Measurements from ENCODE around the gene KLF13.

KLF13 gene

DNA sequence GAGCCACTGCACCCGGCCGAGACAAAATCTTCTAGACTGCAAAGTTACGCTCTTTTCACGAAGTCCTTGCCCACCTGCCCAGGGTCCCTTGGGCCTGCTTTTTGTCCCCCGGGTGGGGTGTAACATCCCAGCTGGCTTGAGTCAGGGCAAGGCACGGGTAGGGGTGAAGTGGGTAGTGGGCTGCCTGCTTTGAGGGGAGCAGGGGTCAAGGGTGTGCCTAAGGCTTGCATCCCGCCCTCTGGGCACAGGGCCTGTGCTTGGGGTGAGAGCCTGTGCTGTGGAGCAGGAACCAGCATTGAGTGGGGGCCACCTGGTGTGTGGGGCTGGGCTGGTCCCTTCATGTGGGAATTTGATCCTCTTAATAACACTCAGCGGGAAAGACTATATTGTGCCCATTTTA, 74.6 kb downstream of the KLF13 start:
- no peak for DNase-seq (ENCODE audit: low spot score)

GRCh38 chr15:31402003-31402402, 75.4 kb downstream of the KLF13 start:
- DNase-seq (ENCODE audit: low spot score) = no peak

- no peak for DNase-seq (ENCODE audit: low spot score)
These were observed 75.9 kb downstream of the KLF13 start for GRCh38 chr15:31402511-31403056.

- DNase-seq (ENCODE audit: low spot score) = no peak
These were observed 76.5 kb downstream of the KLF13 start for GRCh38 chr15:31403096-31403495.

- DNase-seq (ENCODE audit: low spot score) = no peak
These were observed 77.0 kb downstream of the KLF13 start for GRCh38 chr15:31403606-31404005.

GRCh38 chr15:31404345-31404744, 77.7 kb downstream of the KLF13 start:
- DNase-seq (ENCODE audit: low spot score) = no peak

GRCh38 chr15:31405200-31405920, 78.7 kb downstream of the KLF13 start:
- peak; percentile 22 for DNase-seq (ENCODE audit: low spot score)

- DNase-seq (ENCODE audit: low spot score) = no peak
These were observed 80.7 kb downstream of the KLF13 start for GRCh38 chr15:31407376-31407775.

DNA sequence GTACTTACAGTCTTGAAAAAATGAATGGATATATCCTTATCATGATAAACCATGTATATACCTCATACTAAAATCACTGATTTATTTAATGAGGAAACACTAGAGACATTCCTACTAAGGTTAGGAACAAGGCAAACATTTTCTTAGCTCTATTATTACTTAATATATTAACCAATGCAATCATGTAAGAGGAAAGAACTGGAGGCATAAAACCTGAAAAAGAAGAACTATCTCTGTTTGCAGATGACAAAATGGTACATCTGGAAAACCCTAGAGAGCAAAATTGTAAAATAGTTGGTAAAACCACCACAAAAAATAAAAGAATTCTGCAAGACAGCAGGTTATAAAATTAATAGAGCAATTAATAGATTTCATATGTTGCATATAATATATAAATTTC, 81.2 kb downstream of the KLF13 start:
- no peak for DNase-seq (ENCODE audit: low spot score)

DNA sequence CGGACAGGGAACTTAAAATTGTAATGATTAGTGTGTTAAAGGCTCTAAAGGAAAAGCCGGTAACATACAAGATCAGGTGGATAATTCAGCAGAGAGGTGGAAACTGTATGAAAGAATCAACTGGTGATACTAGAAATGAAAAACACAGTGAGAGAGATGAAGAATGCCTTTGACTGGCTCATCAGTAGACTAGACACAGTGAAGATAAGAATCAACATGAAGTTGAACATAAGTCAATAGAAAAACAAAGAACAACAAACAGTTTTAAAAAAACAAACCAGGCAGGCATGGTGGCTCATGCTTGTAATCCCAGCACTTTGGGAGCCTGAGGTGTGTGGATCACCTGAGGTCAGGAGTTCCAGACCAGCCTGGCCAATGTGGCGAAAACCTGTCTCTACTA, 82.1 kb downstream of the KLF13 start:
- no peak for DNase-seq (ENCODE audit: low spot score)

- DNase-seq (ENCODE audit: low spot score) = no peak
These were observed 82.5 kb downstream of the KLF13 start for GRCh38 chr15:31409171-31409570.

DNA sequence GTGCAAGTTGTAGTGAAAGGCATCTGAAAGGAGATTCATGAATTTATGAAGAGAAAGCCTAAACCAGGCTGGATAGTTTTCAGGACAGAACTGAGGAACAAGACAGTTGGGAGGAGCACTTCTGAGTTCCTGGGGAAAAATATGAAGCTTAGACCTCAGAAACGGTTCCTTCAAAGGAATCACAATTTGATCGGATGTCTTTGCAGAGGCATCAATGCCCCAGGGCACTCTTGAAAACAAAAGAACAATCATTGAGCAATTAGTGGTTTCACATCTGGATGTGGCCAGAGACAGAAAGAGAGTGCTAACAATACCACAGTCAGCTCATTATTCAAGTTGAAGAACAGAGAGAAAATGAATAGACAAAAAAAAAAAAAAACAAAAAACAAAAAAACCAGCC, 86.2 kb downstream of the KLF13 start:
- no peak for DNase-seq (ENCODE audit: low spot score)

GRCh38 chr15:31415201-31415600, 88.6 kb downstream of the KLF13 start:
- no peak for DNase-seq (ENCODE audit: low spot score)

DNA sequence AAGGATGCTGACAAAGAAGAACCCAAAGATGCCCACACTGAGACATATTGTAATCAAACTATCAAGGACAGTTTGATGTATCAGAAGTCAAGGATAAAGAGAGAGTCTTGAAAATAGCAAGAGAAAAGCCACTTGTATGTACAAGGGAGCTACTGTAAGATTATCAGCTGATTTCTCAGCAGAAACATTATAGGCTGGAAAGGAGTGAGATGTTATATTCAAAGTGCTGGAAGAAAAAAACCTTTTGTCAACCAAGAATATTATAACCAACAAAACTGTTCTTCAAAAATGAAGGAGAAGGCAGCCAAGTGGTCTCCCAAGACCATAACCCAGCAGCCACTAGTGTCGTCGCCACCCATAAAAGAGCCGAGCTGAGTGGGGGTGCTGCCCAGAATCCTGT, 93.2 kb downstream of the KLF13 start:
- DNase-seq (ENCODE audit: low spot score) = no peak

GRCh38 chr15:31427411-31427810, 100.8 kb downstream of the KLF13 start:
- no peak for DNase-seq (ENCODE audit: low spot score)

Data from SW480 (cell line).